K562 (cell line): Measurements from ENCODE around the gene MYOZ3. TPM values are rescaled to one million over a fixed set of nuclear protein-coding genes. Genes with fewer than 3 reads are reported as not detected.

Source experiments
- ATAC-seq: fragments of 200-7000 bp; cut with Tn5 transposase; 3 replicates; pipeline ENCODE4 v1.9.1; 2020; ENCODE audit warnings: moderate library complexity
- BruUV-seq: library from RNA; stranded (reverse); fragments of 400-500 nt; replicated peaks from 2 replicates; lab custom pipeline; 2021; lab: Mats Ljungman, UMichigan
- CTCF ChIA-PET: fragments of 300-600 bp; formaldehyde crosslinking; extraction: SDS; loops from one replicate; lab custom pipeline; 2021; ENCODE audit warnings: low intra/inter-chr PET ratio; lab: Yijun Ruan, JAX
- POLR2A ChIA-PET: fragments of 300-600, 350-650 bp; sonication (Branson Sonifier 250); formaldehyde crosslinking; extraction: SDS; loops from one replicate; lab custom pipeline; 2021; ENCODE audit warnings: antibody characterized with exemption, inconsistent platforms; lab: Yijun Ruan, JAX
- DNase-seq, 4 experiments: peaks; one replicate each; pipeline versions ENCODE4 v3.0.0 to v3.0.0-alpha.2; 2011 to 2018; ENCODE audit warnings: low spot score in 3 of 4, mixed read lengths in 3 of 4; ENCODE audit errors: extremely low read depth in 1 of 4
- FAIRE-seq: peaks from 2 replicates; lab custom pipeline; 2011; peaks lifted over from hg19 to GRCh38; lab: Jason Lieb, UNC
- H2AFZ ChIP-seq: 2 replicates; pipeline ENCODE4 v1.6.0; 2011; ENCODE audit warnings: low read depth, low read length, control low read depth, inconsistent platforms
- H3K27ac ChIP-seq: fragments of 200-600 bp; 3 replicates; pipeline ENCODE4 v1.8.0; 2011; ENCODE audit warnings: low read depth, mild to moderate bottlenecking, control low read depth, inconsistent platforms, low read length, moderate library complexity, mixed read lengths; ENCODE audit errors: extremely low read depth
- H3K27me3 ChIP-seq, 2 experiments: fragments of 300-600 bp in 1 of 2; 2 replicates in 1 of 2; 3 replicates in 1 of 2; pipeline versions ENCODE4 v1.6.0 to v1.8.0; 2011; ENCODE audit warnings: inconsistent platforms in 2 of 2, low read length in 2 of 2, mild to moderate bottlenecking in 1 of 2, mixed read lengths in 1 of 2, moderate library complexity in 1 of 2; ENCODE audit not compliant: control insufficient read depth in 2 of 2, insufficient read depth in 2 of 2
- H3K36me3 ChIP-seq: fragments of 300-600 bp; 3 replicates; pipeline ENCODE4 v1.8.0; 2011; ENCODE audit warnings: mild to moderate bottlenecking, low read length, inconsistent platforms; ENCODE audit not compliant: control insufficient read depth, insufficient read depth
- H3K4me1 ChIP-seq, 2 experiments: fragments of 200-600 bp in 1 of 2; replicated peaks in 1 of 2; 2 replicates in 1 of 2; 3 replicates in 1 of 2; pipeline versions ENCODE4 v1.5.1 to v1.8.0; 2011; ENCODE audit warnings: inconsistent platforms in 2 of 2, low read length in 2 of 2, mild to moderate bottlenecking in 1 of 2, mixed read lengths in 1 of 2, moderate library complexity in 1 of 2; ENCODE audit not compliant: control insufficient read depth in 2 of 2, insufficient read depth in 2 of 2
- H3K4me2 ChIP-seq: 2 replicates; pipeline ENCODE4 v1.6.1; 2011; ENCODE audit warnings: low read length, control low read depth, inconsistent platforms, mixed read lengths; ENCODE audit not compliant: insufficient read depth
- H3K4me3 ChIP-seq: fragments of 200-600 bp; sonication (generic), shearing (Covaris generic); 2 replicates; pipeline ENCODE4 v1.5.1; 2016; ENCODE audit warnings: control low read depth, inconsistent platforms
- H3K79me2 ChIP-seq: fragments of 200-600 bp; 3 replicates; pipeline ENCODE4 v1.8.0; 2011; ENCODE audit warnings: low read length, inconsistent platforms; ENCODE audit not compliant: control insufficient read depth, insufficient read depth
- H3K9ac ChIP-seq, 2 experiments: 2 replicates each; pipeline versions ENCODE4 v1.6.0 to v1.6.1; 2011; ENCODE audit warnings: low read depth in 2 of 2, low read length in 2 of 2, control low read depth in 1 of 2, inconsistent platforms in 1 of 2, mild to moderate bottlenecking in 1 of 2, mixed read lengths in 1 of 2; ENCODE audit not compliant: insufficient read depth in 1 of 2
- H3K9me1 ChIP-seq: one replicate; pipeline ENCODE4 v1.6.0; 2011; ENCODE audit warnings: inconsistent platforms, mild to moderate bottlenecking, low read length, moderate library complexity; ENCODE audit not compliant: control insufficient read depth, insufficient read depth
- H3K9me3 ChIP-seq: replicated peaks from 2 replicates; pipeline ENCODE4 v1.5.1; 2011; ENCODE audit warnings: low read depth, low read length, inconsistent platforms; ENCODE audit not compliant: control insufficient read depth, insufficient read depth
- H4K20me1 ChIP-seq: replicated peaks from 2 replicates; pipeline ENCODE4 v1.6.1; 2011; ENCODE audit warnings: low read length, inconsistent platforms, mixed read lengths; ENCODE audit not compliant: control insufficient read depth, insufficient read depth
- DIDO1 ChIP-seq: fragments of 450-650 bp; IDR thresholded peaks from 2 replicates; pipeline ENCODE4 v1.6.1; 2016; ENCODE audit warnings: low read depth, missing biosample characterization, missing genetic modification characterization
- ETV1 ChIP-seq: fragments of 450-650 bp; conservative IDR thresholded peaks from 2 replicates; pipeline ENCODE4 v1.6.1; 2016; ENCODE audit warnings: missing genetic modification characterization, control low read depth, low read depth, missing compliant biosample characterization
- JUNB ChIP-seq: fragments of 450-650 bp; formaldehyde crosslinking; conservative IDR thresholded peaks from 2 replicates; pipeline ENCODE4 v1.4.0; 2020; ENCODE audit warnings: mild to moderate bottlenecking
- KLF13 ChIP-seq: fragments of 450-650 bp; IDR thresholded peaks from 2 replicates; pipeline ENCODE4 v1.6.1; 2016; ENCODE audit warnings: missing genetic modification characterization, low read depth, mild to moderate bottlenecking, missing compliant biosample characterization, moderate library complexity, borderline replicate concordance
- MCM2 ChIP-seq: fragments of 450-650 bp; IDR thresholded peaks from 2 replicates; pipeline ENCODE4 v1.6.1; 2017; ENCODE audit warnings: low read depth, mild to moderate bottlenecking
- PCBP2 ChIP-seq: fragments of 200-400 bp; formaldehyde crosslinking; IDR thresholded peaks from 2 replicates; pipeline ENCODE4 v1.6.1; 2018; ENCODE audit warnings: low read length, low read depth, mild to moderate bottlenecking, moderate library complexity; ENCODE audit not compliant: poor library complexity, severe bottlenecking
- PHB2 ChIP-seq: fragments of 450-650 bp; IDR thresholded peaks from 2 replicates; pipeline ENCODE4 v1.6.1; 2017; ENCODE audit warnings: low read depth
- RBM17 ChIP-seq: fragments of 200-400 bp; formaldehyde crosslinking; IDR thresholded peaks from 2 replicates; pipeline ENCODE4 v1.6.1; 2017; ENCODE audit warnings: low read depth, mild to moderate bottlenecking, low read length, borderline replicate concordance
- SRF ChIP-seq, 2 experiments: fragments of 250-450, 450-650 bp in 1 of 2; sonication (Bioruptor Pico) in 1 of 2; sonication (generic) in 1 of 2; formaldehyde crosslinking; IDR thresholded peaks; 2 replicates each; pipeline versions ENCODE4 v1.5.0 to v1.5.1; 2020 to 2022; ENCODE audit warnings: mild to moderate bottlenecking in 1 of 2, missing genetic modification reagents in 1 of 2
- TRIM25 ChIP-seq: fragments of 450-650 bp; IDR thresholded peaks from 2 replicates; pipeline ENCODE4 v1.7.0; 2016; ENCODE audit warnings: borderline replicate concordance
- ZNF282 ChIP-seq: sonication (generic); formaldehyde crosslinking; IDR thresholded peaks from 2 replicates; pipeline ENCODE4 v1.8.1; 2023; ENCODE audit warnings: missing genetic modification reagents
- WGBS: fragments of 100-300 bp; shearing (Covaris generic); methylation state at CpG from one replicate; pipeline ENCODE4 v1.1.6; 2016; ENCODE audit warnings: low coverage, mixed read lengths; ENCODE audit not compliant: insufficient coverage; ENCODE audit errors: missing lambda C conversion rate; 5-methylcytosine and 5-hydroxymethylcytosine counted together
- in situ Hi-C: fragments of 300-500 bp; cut with MboI; formaldehyde crosslinking; loops from 4 replicates; pipeline ENCODE4 v1.15.0; 2018; ENCODE audit warnings: inconsistent platforms, mixed read lengths
- intact Hi-C: fragments of 100-400 bp; cut with micrococcal nuclease; formaldehyde crosslinking; loops from 2 replicates; pipeline ENCODE4 v1.14.2; 2022
- polyA plus RNA-seq, 8 experiments: library from polyadenylated mRNA; depleted of rRNA in 4 of 8; stranded (reverse) in 5 of 8; unstranded in 3 of 8; fragments of >200 nt; fragmentation: Nextera tagmentation in 2 of 8; fragmentation: Illumina TruSeq in 1 of 8; extraction: Ambion mirVana in 2 of 8; extraction: Trizol in 1 of 8; gene quantifications; 2 replicates each; pipeline versions ENCODE4 v1.2.1 to v1.2.3, GENCODE V29; 2011 to 2014; ENCODE audit warnings: inconsistent platforms in 1 of 8, missing spikeins in 1 of 8
- total RNA-seq, 7 experiments: library from RNA; depleted of rRNA in 6 of 7; stranded (reverse); fragments of >200 nt in 6 of 7; fragmentation: Illumina TruSeq in 2 of 7; extraction: Trizol in 2 of 7; gene quantifications; 2 replicates each; pipeline versions ENCODE4 v1.2.1 to v1.2.3, GENCODE V29; 2011 to 2021; ENCODE audit warnings: low replicate concordance in 1 of 7
- TF ChIP-seq, protein P1 (sequence below): fragments of 250-450 bp; sonication (Bioruptor Pico); IDR thresholded peaks from 2 replicates; pipeline ENCODE4 v1.5.0; 2020; ENCODE audit warnings: mild to moderate bottlenecking

Gene MYOZ3
- total and polyA plus RNA-seq, 9 of the 15 experiments (the other 6 are each of a cell fraction or from before 2014, with no cell fraction given), result not detected

GRCh38 chr5:150631326-150631701, 29.7 kb upstream of the MYOZ3 start:
- no peak overlapping the region for H3K4me2 ChIP-seq
- intact Hi-C loops (no loop called here), in situ Hi-C loops (no loop called here)
- no peak overlapping the region for H2AFZ ChIP-seq
- no peak overlapping the region for H3K9ac ChIP-seq
- H4K20me1 ChIP-seq, result 0 out of 2 replicates have a peak, but pooled peaks cover 3% of the 10 kb centered on the region
- no peaks in the 10 kb centered on the region for H3K79me2 ChIP-seq
- ChIA-PET POLR2A (interaction anchor here (1.2 kb wide), 1 partner anchor 9 kb away, joined by 4 read pairs; the partner anchor contains the start of gene SYNPO), CTCF (no interaction called here)
- BruUV-seq, result no TSS peak
- TF ChIP-seq ETV1 (tag) (no peak), JUNB (CRISPR knock-in tag) (no peak), RBM17 (no peak), PHB2 (no peak), KLF13 (tag) (no peak), TRIM25 (no peak), MCM2 (no peak), PCBP2 (no peak), DIDO1 (tag) (no peak), ZNF282 (no peak), SRF (CRISPR knock-in tag; IDR thresholded peaks at IDR 0.05) (no peak)
- TF ChIP-seq, protein P1, sequence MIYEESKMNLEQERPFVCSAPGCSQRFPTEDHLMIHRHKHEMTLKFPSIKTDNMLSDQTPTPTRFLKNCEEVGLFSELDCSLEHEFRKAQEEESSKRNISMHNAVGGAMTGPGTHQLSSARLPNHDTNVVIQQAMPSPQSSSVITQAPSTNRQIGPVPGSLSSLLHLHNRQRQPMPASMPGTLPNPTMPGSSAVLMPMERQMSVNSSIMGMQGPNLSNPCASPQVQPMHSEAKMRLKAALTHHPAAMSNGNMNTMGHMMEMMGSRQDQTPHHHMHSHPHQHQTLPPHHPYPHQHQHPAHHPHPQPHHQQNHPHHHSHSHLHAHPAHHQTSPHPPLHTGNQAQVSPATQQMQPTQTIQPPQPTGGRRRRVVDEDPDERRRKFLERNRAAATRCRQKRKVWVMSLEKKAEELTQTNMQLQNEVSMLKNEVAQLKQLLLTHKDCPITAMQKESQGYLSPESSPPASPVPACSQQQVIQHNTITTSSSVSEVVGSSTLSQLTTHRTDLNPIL (CRISPR knock-in tag), result no peak
- TF ChIP-seq, all 486 proteins: peak for 0
- DNase-seq (no peak), ATAC-seq (no peak; the same call in 2 of the 3 replicates), FAIRE-seq (no peak)
- peaks cover 2 to 51% of the 10 kb centered on the region in 2 experiments; a peak in 4 of 5 replicates for H3K27me3 ChIP-seq
- H3K27ac ChIP-seq, result no peak overlapping the region
- no peaks in the 10 kb centered on the region for H3K9me3 ChIP-seq
- H3K36me3 ChIP-seq, result no peaks in the 10 kb centered on the region
- no peaks in the 10 kb centered on the region for H3K4me1 ChIP-seq
- H3K9me1 ChIP-seq, result no peaks in the 10 kb centered on the region
- WGBS, result 14% methylated on average over 6 of the region's 6 CpGs
- H3K4me3 ChIP-seq, result no peak overlapping the region
